Heart right ventricle (tissue), 16 donors: ENCODE measurements around the gene CBX3. TPM values are rescaled to one million over a fixed set of nuclear protein-coding genes. Genes with fewer than 3 reads are reported as not detected.

Source experiments
- ATAC-seq, 8 donors: fragments of 200-7000 bp; cut with Tn5 transposase; one replicate each; pipeline ENCODE4 v1.9.1; 2020; ENCODE audit warnings: mild to moderate bottlenecking in 8 of 8, moderate library complexity in 8 of 8, moderate number of reproducible peaks in 1 of 8
- DNase-seq, 2 donors: peaks; one replicate each; pipeline ENCODE4 v3.0.0-alpha.2; 2020
- H3K27ac ChIP-seq, 10 donors: fragments of 200-600 bp; sonication (generic) in 2 of 10; one replicate each; pipeline versions ENCODE4 v1.5.0 to v1.8.0; 2020 to 2022; ENCODE audit warnings: mild to moderate bottlenecking in 3 of 10
- H3K27me3 ChIP-seq, 7 donors: fragments of 200-600 bp; one replicate each; pipeline ENCODE4 v1.8.0; 2021 to 2022; ENCODE audit warnings: mild to moderate bottlenecking in 2 of 7
- H3K36me3 ChIP-seq, 9 donors: fragments of 200-600 bp; sonication (generic) in 1 of 9; one replicate each; pipeline versions ENCODE4 v1.5.0 to v1.8.0; 2020 to 2022; ENCODE audit warnings: mild to moderate bottlenecking in 2 of 9
- H3K4me1 ChIP-seq, 9 donors: fragments of 200-600 bp; sonication (generic) in 1 of 9; one replicate each; pipeline versions ENCODE4 v1.5.0 to v1.8.0; 2020 to 2022; ENCODE audit warnings: mild to moderate bottlenecking in 4 of 9
- H3K4me3 ChIP-seq, 10 donors: fragments of 200-600 bp; sonication (generic) in 2 of 10; one replicate each; pipeline versions ENCODE4 v1.5.0 to v1.8.0; 2020 to 2022; ENCODE audit warnings: mild to moderate bottlenecking in 7 of 10, moderate library complexity in 2 of 10
- H3K9me3 ChIP-seq, 11 donors: fragments of 200-600 bp in 10 of 11; sonication (generic) in 2 of 11; one replicate each; pipeline versions ENCODE4 v1.5.0 to v1.8.0; 2013 to 2022; ENCODE audit warnings: mild to moderate bottlenecking in 2 of 11, control low read depth in 1 of 11, moderate library complexity in 1 of 11
- CTCF ChIP-seq, 9 donors: fragments of 200-600 bp; sonication (generic) in 2 of 9; IDR thresholded peaks; one replicate each; pipeline versions ENCODE4 v1.5.0 to v1.8.0; 2021 to 2022; ENCODE audit warnings: antibody characterized with exemption in 9 of 9, mild to moderate bottlenecking in 5 of 9, moderate library complexity in 1 of 9
- WGBS, 2 donors: extraction: QIAGEN DNeasy Blood & Tissue Kit; methylation state at CpG; one replicate each; pipeline ENCODE4 v1.1.7; 2013; ENCODE audit warnings: inconsistent platforms in 1 of 2; 5-methylcytosine and 5-hydroxymethylcytosine counted together
- intact Hi-C, 10 donors: fragments of 100-400 bp; cut with DNase I; formaldehyde crosslinking; loops; one replicate each; pipeline versions ENCODE4 v1.11.1 to v1.14.2; 2022
- polyA plus RNA-seq, 2 donors: library from polyadenylated mRNA; stranded (reverse); fragments of 200-250 nt; gene quantifications; one replicate each; pipeline ENCODE4 v1.2.3, GENCODE V29; 2013
- total RNA-seq, 10 donors: library from RNA; stranded (reverse); fragmentation: NEBNext Ultra II Directional in 3 of 10; extraction: Animal tissue kit (Norgen Biotek cat#: 25700) in 3 of 10; gene quantifications; one replicate each; pipeline versions ENCODE4 v1.2.1 to v1.2.4, GENCODE V29; 2021 to 2023
- donor health status: Arrhythmogenic right ventricular cardiomyopathy.
- donor health status: ischemic (EF 13 %, LVEDD 7.1; RV severe dilation, severe dysfunction).
- donor health status: healthy with polysubstance abuse.
- donor health status: DM: no; HTN: yes; CAD: no.
- donor health status: DM: no; HTN: no; CAD: no.
- donor health status: ischemic (EF 25% LVEDD 6.9; RV normal size, moderate dysfunction).
- donor health status: ischemic (EF 25% LVEDD 5.7; RV mildly dilated, moderate dysfunction).
- donor health status: healthy.
- donor health status: DM: yes; HTN: yes; CAD: no.
- donor health status: Ischemic cardiomyopathy.
- donor health status: ischemic (EF 35%, LVEDD 5.7; RV mildly dilated, moderate dysfunction).
- donor health status: nonischemic (EF 11% LVEDD 7.7; RV severe dilation, severe dysfunction).
- donor health status: DM: yes; HTN: yes; CAD: no.
- donor health status: PGD.
- donor health status: ischemic (EF 29% LVEDD 5.4; RV normal size, mild dysfunction).
- donor health status: nonischemic (EF 23%, LVEDD 6.1; RV moderate dilation, normal function).

The CBX3 gene
- total and polyA plus RNA-seq, 12 donors: 49.0 to 72.6 (median 58.6) TPM

GRCh38 chr7:26202019-26202990 lies 760 bp downstream of the CBX3 start:
- DNase-seq (peak; percentile 47 to 66), ATAC-seq (peak in 5 of 8 donors; percentile 1 to 49 (median 7))
- Histone ChIP-seq H3K9me3 (no peaks in the 10 kb centered on the region), H3K4me1 (peaks cover 0 to 45% (median 35%) of the 10 kb centered on the region in 9 donors), H3K27me3 (no peaks in the 10 kb centered on the region), H3K4me3 (peak overlapping the region; percentile 65 to 99 (median 88)), H3K36me3 (peaks cover 0 to 34% (median 11%) of the 10 kb centered on the region in 9 donors), H3K27ac (peak overlapping the region; percentile 93 to 100 (median 99))
- intact Hi-C loops: loop anchor here in 2 of 10 donors (10.0 kb wide), 2 partner anchors 72 to 308 kb away; no protein-coding TSS in a partner anchor
- TF ChIP-seq CTCF (IDR thresholded peaks at IDR 0.05): peak in 1 of 9 donors; percentile 4
- WGBS, 2 donors: 1% methylated on average over 56 to 67 of the region's 68 CpGs

- Histone ChIP-seq H3K4me1 (peaks cover 0 to 43% (median 28%) of the 10 kb centered on the region in 9 donors), H3K9me3 (no peaks in the 10 kb centered on the region), H3K36me3 (peaks cover 0 to 36% (median 11%) of the 10 kb centered on the region in 9 donors), H3K4me3 (peak overlapping the region in 9 of 10 donors; percentile 65 to 99 (median 85)), H3K27me3 (no peaks in the 10 kb centered on the region), H3K27ac (peak overlapping the region in 7 of 10 donors; percentile 93 to 100 (median 99))
- DNase-seq (no peak), ATAC-seq (no peak)
- intact Hi-C loops: loop anchor here in 2 of 10 donors (10.0 kb wide), 2 partner anchors 72 to 308 kb away; no protein-coding TSS in a partner anchor
- no peak for TF ChIP-seq CTCF (IDR thresholded peaks at IDR 0.05)
- 9 to 10% methylated on average over 2 of the region's 2 CpGs for WGBS, 2 donors
Measured at GRCh38 chr7:26203016-26203415, 1.5 kb downstream of the CBX3 start.

GRCh38 chr7:26208040-26208439 lies 6.5 kb downstream of the CBX3 start:
- DNase-seq: no peak
- Histone ChIP-seq H3K4me1 (peaks cover 0 to 42% (median 23%) of the 10 kb centered on the region in 9 donors), H3K27ac (no peak overlapping the region), H3K27me3 (no peaks in the 10 kb centered on the region), H3K9me3 (no peaks in the 10 kb centered on the region), H3K36me3 (peaks cover 0 to 85% (median 53%) of the 10 kb centered on the region in 9 donors), H3K4me3 (no peak overlapping the region)
- ATAC-seq: no peak
- no peak for TF ChIP-seq CTCF (IDR thresholded peaks at IDR 0.05)
- 66 to 73% methylated on average over 5 of the region's 5 CpGs for WGBS, 2 donors
- intact Hi-C loops: loop anchor here in 2 of 10 donors (10.0 kb wide), 2 partner anchors 67 to 313 kb away; no protein-coding TSS in a partner anchor

GRCh38 chr7:26212921-26213718 lies 11.6 kb downstream of the CBX3 start:
- intact Hi-C loops: loop anchor here in 1 of 10 donors (10.0 kb wide), 1 partner anchor 62 kb away; no protein-coding TSS in a partner anchor
- Histone ChIP-seq H3K36me3 (peaks cover 0 to 60% (median 51%) of the 10 kb centered on the region in 9 donors), H3K4me1 (peaks cover 0 to 6% (median 0%) of the 10 kb centered on the region in 9 donors), H3K4me3 (no peak overlapping the region), H3K27me3 (no peaks in the 10 kb centered on the region), H3K27ac (no peak overlapping the region), H3K9me3 (no peaks in the 10 kb centered on the region)
- WGBS, 2 donors: 94% methylated on average over 2 of the region's 2 CpGs
- no peak for ATAC-seq
- no peak for TF ChIP-seq CTCF (IDR thresholded peaks at IDR 0.05)
- no peak for DNase-seq
